GM12891 (cell line): ENCODE data around the gene PLEKHJ1.

Experiments
- POLR2A ChIP-seq: IDR thresholded peaks from 2 replicates; pipeline ENCODE4 v1.6.1; 2011; ENCODE audit warnings: low read depth, low read length, control low read depth
- POLR2AphosphoS5 ChIP-seq: IDR thresholded peaks from 2 replicates; pipeline ENCODE4 v1.6.1; 2011; ENCODE audit warnings: low read depth, low read length, control low read depth

- TF ChIP-seq POLR2A (no peak), POLR2AphosphoS5 (no peak; the same call in 1 of the 2 replicates)
Observed at GRCh38 chr19:2195914-2196313, 40.2 kb downstream of the PLEKHJ1 start.
